GM21390 (cell line): ENCODE results near the gene PSMA2.

ENCODE experiments used
- ATAC-seq: cut with Tn5 transposase; IDR thresholded peaks from one replicate; pipeline ENCODE4 v1.9.1; 2021; ENCODE audit not compliant: unreplicated experiment

PSMA2 gene

GRCh38 chr7:42931834-42932651, at the start of gene PSMA2, which contains the start of gene MRPL32:
PSMA2 (minus strand) TSS chr7:42932174; CDS start chr7:42932158, 16 bp downstream.
MRPL32 (plus strand) TSS chr7:42932376; CDS start chr7:42932387, 11 bp downstream.
- peak; percentile 99 for ATAC-seq

GRCh38 chr7:42981601-42982000, 49.6 kb upstream of the PSMA2 start:
- ATAC-seq: no peak

- ATAC-seq: no peak
Observed at GRCh38 chr7:42980514-42980913, 48.5 kb upstream of the PSMA2 start.

GRCh38 chr7:42980084-42980483, 48.1 kb upstream of the PSMA2 start:
- no peak for ATAC-seq

- no peak for ATAC-seq
Observed at GRCh38 chr7:42978496-42978895, 46.5 kb upstream of the PSMA2 start.

- ATAC-seq: no peak
Observed at GRCh38 chr7:42976371-42976770, 44.4 kb upstream of the PSMA2 start.

GRCh38 chr7:42972699-42973500, 40.9 kb upstream of the PSMA2 start:
- ATAC-seq: no peak

GRCh38 chr7:42967391-42967790, 35.4 kb upstream of the PSMA2 start:
- no peak for ATAC-seq

GRCh38 chr7:42964849-42965805, 33.2 kb upstream of the PSMA2 start:
- no peak for ATAC-seq

GRCh38 chr7:42964293-42964692, 32.3 kb upstream of the PSMA2 start:
- ATAC-seq: no peak

- no peak for ATAC-seq
Observed at GRCh38 chr7:42961170-42961569, 29.2 kb upstream of the PSMA2 start.

- ATAC-seq: no peak
Observed at GRCh38 chr7:42960762-42961161, 28.8 kb upstream of the PSMA2 start.

GRCh38 chr7:42959549-42959948, 27.6 kb upstream of the PSMA2 start:
- ATAC-seq: no peak

GRCh38 chr7:42956062-42956461, 24.1 kb upstream of the PSMA2 start:
- no peak for ATAC-seq

GRCh38 chr7:42953994-42954393, 22.0 kb upstream of the PSMA2 start:
- ATAC-seq: no peak

- ATAC-seq: no peak
Observed at GRCh38 chr7:42952328-42952727, 20.4 kb upstream of the PSMA2 start.

- no peak for ATAC-seq
Observed at GRCh38 chr7:42950417-42950816, 18.4 kb upstream of the PSMA2 start.

GRCh38 chr7:42947521-42947920, 15.5 kb upstream of the PSMA2 start:
- no peak for ATAC-seq

GRCh38 chr7:42946627-42946950, 14.6 kb upstream of the PSMA2 start:
- ATAC-seq: no peak

GRCh38 chr7:42945821-42946626, 14.1 kb upstream of the PSMA2 start:
- peak; percentile 74 for ATAC-seq
